ENCODE data around the gene NUDT9. TPM values are rescaled to one million over a fixed set of nuclear protein-coding genes. Genes with fewer than 3 reads are reported as not detected.

Gene NUDT9, protein sequence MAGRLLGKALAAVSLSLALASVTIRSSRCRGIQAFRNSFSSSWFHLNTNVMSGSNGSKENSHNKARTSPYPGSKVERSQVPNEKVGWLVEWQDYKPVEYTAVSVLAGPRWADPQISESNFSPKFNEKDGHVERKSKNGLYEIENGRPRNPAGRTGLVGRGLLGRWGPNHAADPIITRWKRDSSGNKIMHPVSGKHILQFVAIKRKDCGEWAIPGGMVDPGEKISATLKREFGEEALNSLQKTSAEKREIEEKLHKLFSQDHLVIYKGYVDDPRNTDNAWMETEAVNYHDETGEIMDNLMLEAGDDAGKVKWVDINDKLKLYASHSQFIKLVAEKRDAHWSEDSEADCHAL
- total RNA-seq = 15.1 and 17.5 TPM in 2 replicates

DNA sequence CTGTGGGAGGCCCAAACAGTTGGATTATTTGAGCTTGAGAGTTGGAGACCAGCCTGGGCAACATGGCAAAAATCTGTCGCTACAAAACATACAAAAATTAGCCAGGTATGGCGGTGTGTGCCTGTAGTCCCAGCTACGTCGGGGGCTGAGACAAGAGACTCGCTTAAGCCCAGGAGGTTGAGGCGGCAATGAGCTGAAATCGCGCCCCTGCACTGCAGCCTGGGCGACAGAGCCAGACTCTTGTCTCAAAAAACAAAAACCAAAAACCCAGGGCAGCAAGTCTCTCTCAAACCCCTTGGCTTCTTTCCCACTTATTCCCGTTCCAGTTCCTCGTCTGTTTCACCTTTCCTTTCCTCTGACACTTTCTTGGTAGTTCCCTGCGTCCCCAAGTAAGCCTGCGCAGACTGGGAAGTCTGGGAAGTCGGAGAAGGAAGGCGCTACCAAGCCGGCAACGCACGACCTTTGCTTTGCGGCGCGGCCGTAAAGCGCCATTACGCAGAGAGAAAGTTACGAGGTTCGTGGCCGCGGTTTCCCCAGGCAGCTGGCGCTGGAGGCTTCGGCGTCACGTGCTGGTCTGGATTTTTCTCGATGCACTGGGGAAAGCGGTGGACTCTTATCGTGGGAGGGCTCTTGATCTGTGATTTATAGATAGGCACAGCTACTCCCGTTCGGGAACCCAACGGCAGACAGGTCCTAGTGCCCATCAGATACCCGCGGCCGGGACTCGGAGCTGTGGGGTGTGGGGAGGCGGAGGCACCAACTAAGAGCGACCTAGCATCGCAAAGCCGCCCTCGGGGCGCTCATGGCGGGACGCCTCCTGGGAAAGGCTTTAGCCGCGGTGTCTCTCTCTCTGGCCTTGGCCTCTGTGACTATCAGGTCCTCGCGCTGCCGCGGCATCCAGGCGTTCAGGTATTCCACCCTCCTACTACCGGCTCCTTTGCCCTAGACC, at the start of gene NUDT9:
Gene NUDT9, plus strand, starts transcription at position 470 of the 949 bp plus-strand sequence. Its CDS starts 333 bp downstream, at position 803.

DNA sequence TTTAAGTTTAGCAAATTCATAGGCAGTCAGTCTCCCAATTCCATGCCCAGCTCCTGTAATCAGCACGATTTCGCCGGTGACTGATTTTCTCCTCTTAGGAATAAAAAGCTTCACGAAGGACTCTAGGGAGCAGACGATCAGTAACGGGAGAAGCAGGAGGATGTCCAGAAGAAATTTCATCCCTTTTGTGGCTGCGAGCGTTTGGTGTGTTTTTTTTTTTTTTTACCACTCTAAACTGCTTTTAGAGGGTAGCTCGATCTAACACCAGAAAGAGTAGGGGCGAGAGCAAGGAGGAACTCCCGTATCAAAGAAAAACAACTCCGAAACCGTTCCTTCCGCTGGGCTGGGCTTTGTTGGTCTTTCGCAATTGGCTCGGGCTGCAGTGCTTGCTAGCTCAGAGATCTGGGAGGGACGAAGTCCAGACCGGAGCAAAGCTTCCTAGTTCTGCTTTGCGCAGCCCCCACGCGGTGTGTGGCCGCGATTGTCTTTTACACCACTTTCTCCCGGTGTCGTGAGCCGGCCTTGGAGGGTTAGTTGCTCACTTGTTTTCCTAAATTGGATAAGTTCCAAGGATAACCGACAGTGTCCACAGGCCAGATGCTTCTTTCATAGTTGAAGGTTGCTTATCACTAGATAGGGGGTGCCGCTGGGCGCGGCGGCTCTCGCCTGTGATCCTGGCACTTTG, 31.3 kb upstream of the NUDT9 start, which contains the start of gene HSD17B11:
Gene HSD17B11, minus strand, starts transcription at position 298 of the 685 bp plus-strand sequence. Its CDS starts 118 bp downstream, at position 180.

Other genes with a start within 250 kb of the NUDT9 start
- gene KLHL8, start 202.0 kb upstream of the NUDT9 start, total RNA-seq = 4.4 and 12.5 TPM in 2 replicates
- gene HSD17B13, start 99.7 kb upstream of the NUDT9 start, total RNA-seq = 0.24 TPM in 1 of 2 replicates, not detected in the other
- 36.8 and 75.4 TPM in 2 replicates for gene HSD17B11, start 31.4 kb upstream of the NUDT9 start, total RNA-seq
- gene SPARCL1, start 106.8 kb downstream of the NUDT9 start, total RNA-seq = under 0.01 and 1.0 TPM in 2 replicates
- gene DSPP, start 186.0 kb downstream of the NUDT9 start, total RNA-seq = not detected in 2 replicates
- not detected in 2 replicates for gene DMP1, start 227.7 kb downstream of the NUDT9 start, total RNA-seq

All from epithelial cell of alveolus of lung (primary cell).